Uterus (tissue), 4 donors: ENCODE measurements around the gene RAD51B. TPM values are rescaled to one million over a fixed set of nuclear protein-coding genes. Genes with fewer than 3 reads are reported as not detected.

Experiments
- DNase-seq, 2 donors: peaks; one replicate each; pipeline ENCODE4 v3.0.0-alpha.2; 2019 to 2020
- H3K27ac ChIP-seq, 2 donors: fragments of 200-600 bp; sonication (generic); 1 replicate in 1 of 2; 2 replicates in 1 of 2; pipeline ENCODE4 v1.5.1; 2016 to 2018
- H3K27me3 ChIP-seq, 2 donors: fragments of 200-600 bp; sonication (generic); one replicate each; pipeline ENCODE4 v1.5.1; 2018 to 2019; ENCODE audit warnings: control low read depth in 1 of 2
- H3K36me3 ChIP-seq, 2 donors: fragments of 200-600 bp; sonication (generic); one replicate each; pipeline ENCODE4 v1.5.1; 2019; ENCODE audit warnings: control low read depth in 1 of 2
- H3K4me1 ChIP-seq, 2 donors: fragments of 200-600 bp; sonication (generic); one replicate each; pipeline ENCODE4 v1.5.1; 2018 to 2019; ENCODE audit warnings: control low read depth in 1 of 2
- H3K4me3 ChIP-seq, 2 donors: fragments of 200-600 bp; sonication (generic); 1 replicate in 1 of 2; 2 replicates in 1 of 2; pipeline ENCODE4 v1.5.1; 2018 to 2019; ENCODE audit warnings: mild to moderate bottlenecking in 1 of 2
- H3K9me3 ChIP-seq, 2 donors: fragments of 200-600 bp; sonication (generic); one replicate each; pipeline ENCODE4 v1.5.1; 2019; ENCODE audit warnings: control low read depth in 1 of 2
- CTCF ChIP-seq, 4 experiments: fragments of 200-600 bp in 2 of 4; fragments of 450-650 bp in 2 of 4; sonication (generic) in 2 of 4; IDR thresholded peaks; one replicate each; pipeline ENCODE4 v1.5.1; 2016 to 2019; ENCODE audit warnings: antibody characterized with exemption in 4 of 4, mild to moderate bottlenecking in 2 of 4, moderate library complexity in 1 of 4
- POLR2A ChIP-seq, 2 donors: fragments of 450-650 bp; IDR thresholded peaks; one replicate each; pipeline ENCODE4 v1.6.1; 2016; ENCODE audit warnings: antibody characterized with exemption in 2 of 2, mild to moderate bottlenecking in 1 of 2, moderate library complexity in 1 of 2
- intact Hi-C: fragments of 100-400 bp; cut with DNase I; formaldehyde crosslinking; loops from one replicate; pipeline ENCODE4 v1.15.1; 2023; ENCODE audit warnings: low total_unique reads
- total RNA-seq, 4 donors: library from RNA; depleted of rRNA in 3 of 4; stranded (reverse); fragments of >200 nt in 3 of 4; gene quantifications; one replicate each; pipeline versions ENCODE4 v1.1.0 to v1.2.4, GENCODE V29; 2014 to 2023
- donor health status: DM: yes; HTN: yes; CAD: no.

The RAD51B gene
- total RNA-seq, 4 donors from 2014 or later, result 29.5 to 100.0 (median 70.3) TPM

GRCh38 chr14:68757618-68758081 is 938.1 kb downstream of the RAD51B start:
- Histone ChIP-seq H3K4me3 (no peak overlapping the region), H3K27ac (peak overlapping the region in 1 of 2 donors; percentile 5), H3K9me3 (no peaks in the 10 kb centered on the region), H3K27me3 (no peaks in the 10 kb centered on the region), H3K36me3 (no peaks in the 10 kb centered on the region), H3K4me1 (peaks cover 16 to 17% of the 10 kb centered on the region in 2 donors)
- intact Hi-C loops, result no loop called here
- no peak for DNase-seq
- TF ChIP-seq POLR2A (IDR thresholded peaks at IDR 0.05) (no peak), CTCF (IDR thresholded peaks at IDR 0.05) (no peak)

GRCh38 chr14:68758301-68758700 is 938.7 kb downstream of the RAD51B start:
- no peak for TF ChIP-seq CTCF (IDR thresholded peaks at IDR 0.05)
- no peak for TF ChIP-seq POLR2A (IDR thresholded peaks at IDR 0.05)
- Histone ChIP-seq H3K27ac (no peak overlapping the region), H3K9me3 (no peaks in the 10 kb centered on the region), H3K36me3 (no peaks in the 10 kb centered on the region), H3K4me1 (peaks cover 19 to 21% of the 10 kb centered on the region in 2 donors), H3K27me3 (no peaks in the 10 kb centered on the region), H3K4me3 (no peak overlapping the region)
- intact Hi-C loops, result no loop called here
- DNase-seq, result no peak

GRCh38 chr14:68759017-68759560 is 939.5 kb downstream of the RAD51B start:
- H3K4me1 ChIP-seq, result peaks cover 18 to 21% of the 10 kb centered on the region in 2 donors
- no peaks in the 10 kb centered on the region for H3K36me3 ChIP-seq
- no peak for TF ChIP-seq POLR2A (IDR thresholded peaks at IDR 0.05)
- no peak for TF ChIP-seq CTCF (IDR thresholded peaks at IDR 0.05)
- no peak overlapping the region for H3K27ac ChIP-seq
- H3K9me3 ChIP-seq, result no peaks in the 10 kb centered on the region
- no peaks in the 10 kb centered on the region for H3K27me3 ChIP-seq
- no peak overlapping the region for H3K4me3 ChIP-seq
- no peak for DNase-seq
- intact Hi-C loops, result no loop called here

GRCh38 chr14:68759937-68760336 is 940.4 kb downstream of the RAD51B start:
- Histone ChIP-seq H3K36me3 (no peaks in the 10 kb centered on the region), H3K27ac (peak overlapping the region in 1 of 2 donors; percentile 29), H3K4me1 (peaks cover 21 to 22% of the 10 kb centered on the region in 2 donors), H3K9me3 (no peaks in the 10 kb centered on the region), H3K27me3 (no peaks in the 10 kb centered on the region), H3K4me3 (no peak overlapping the region)
- DNase-seq, result no peak
- intact Hi-C loops, result no loop called here
- no peak for TF ChIP-seq CTCF (IDR thresholded peaks at IDR 0.05)
- no peak for TF ChIP-seq POLR2A (IDR thresholded peaks at IDR 0.05)

GRCh38 chr14:68760761-68761160 is 941.2 kb downstream of the RAD51B start:
- Histone ChIP-seq H3K4me3 (no peak overlapping the region), H3K36me3 (no peaks in the 10 kb centered on the region), H3K9me3 (no peaks in the 10 kb centered on the region), H3K4me1 (peaks cover 21 to 22% of the 10 kb centered on the region in 2 donors), H3K27me3 (no peaks in the 10 kb centered on the region), H3K27ac (peak overlapping the region in 1 of 2 donors; percentile 87)
- intact Hi-C loops, result no loop called here
- no peak for TF ChIP-seq POLR2A (IDR thresholded peaks at IDR 0.05)
- TF ChIP-seq CTCF (IDR thresholded peaks at IDR 0.05), result no peak
- no peak for DNase-seq
